Stimulated activated CD8-positive, alpha-beta memory T cell treated with anti-CD3 and anti-CD28 coated beads, Interleukin-7, amount 100 ng/mL, for 1 hour (primary cell): ENCODE data around the gene LRRC4B.
"Not testable (repeated sequence)": the region's sequence is repeated elsewhere in the genome, so short reads cannot be mapped to it uniquely, and the experiment has no call there.

Experiments used
- DNase-seq, 2 donors: peaks; one replicate each; pipeline ENCODE4 v3.0.0-alpha.2; 2020; ENCODE audit warnings: low read depth in 2 of 2

Gene LRRC4B, protein sequence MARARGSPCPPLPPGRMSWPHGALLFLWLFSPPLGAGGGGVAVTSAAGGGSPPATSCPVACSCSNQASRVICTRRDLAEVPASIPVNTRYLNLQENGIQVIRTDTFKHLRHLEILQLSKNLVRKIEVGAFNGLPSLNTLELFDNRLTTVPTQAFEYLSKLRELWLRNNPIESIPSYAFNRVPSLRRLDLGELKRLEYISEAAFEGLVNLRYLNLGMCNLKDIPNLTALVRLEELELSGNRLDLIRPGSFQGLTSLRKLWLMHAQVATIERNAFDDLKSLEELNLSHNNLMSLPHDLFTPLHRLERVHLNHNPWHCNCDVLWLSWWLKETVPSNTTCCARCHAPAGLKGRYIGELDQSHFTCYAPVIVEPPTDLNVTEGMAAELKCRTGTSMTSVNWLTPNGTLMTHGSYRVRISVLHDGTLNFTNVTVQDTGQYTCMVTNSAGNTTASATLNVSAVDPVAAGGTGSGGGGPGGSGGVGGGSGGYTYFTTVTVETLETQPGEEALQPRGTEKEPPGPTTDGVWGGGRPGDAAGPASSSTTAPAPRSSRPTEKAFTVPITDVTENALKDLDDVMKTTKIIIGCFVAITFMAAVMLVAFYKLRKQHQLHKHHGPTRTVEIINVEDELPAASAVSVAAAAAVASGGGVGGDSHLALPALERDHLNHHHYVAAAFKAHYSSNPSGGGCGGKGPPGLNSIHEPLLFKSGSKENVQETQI

DNA sequence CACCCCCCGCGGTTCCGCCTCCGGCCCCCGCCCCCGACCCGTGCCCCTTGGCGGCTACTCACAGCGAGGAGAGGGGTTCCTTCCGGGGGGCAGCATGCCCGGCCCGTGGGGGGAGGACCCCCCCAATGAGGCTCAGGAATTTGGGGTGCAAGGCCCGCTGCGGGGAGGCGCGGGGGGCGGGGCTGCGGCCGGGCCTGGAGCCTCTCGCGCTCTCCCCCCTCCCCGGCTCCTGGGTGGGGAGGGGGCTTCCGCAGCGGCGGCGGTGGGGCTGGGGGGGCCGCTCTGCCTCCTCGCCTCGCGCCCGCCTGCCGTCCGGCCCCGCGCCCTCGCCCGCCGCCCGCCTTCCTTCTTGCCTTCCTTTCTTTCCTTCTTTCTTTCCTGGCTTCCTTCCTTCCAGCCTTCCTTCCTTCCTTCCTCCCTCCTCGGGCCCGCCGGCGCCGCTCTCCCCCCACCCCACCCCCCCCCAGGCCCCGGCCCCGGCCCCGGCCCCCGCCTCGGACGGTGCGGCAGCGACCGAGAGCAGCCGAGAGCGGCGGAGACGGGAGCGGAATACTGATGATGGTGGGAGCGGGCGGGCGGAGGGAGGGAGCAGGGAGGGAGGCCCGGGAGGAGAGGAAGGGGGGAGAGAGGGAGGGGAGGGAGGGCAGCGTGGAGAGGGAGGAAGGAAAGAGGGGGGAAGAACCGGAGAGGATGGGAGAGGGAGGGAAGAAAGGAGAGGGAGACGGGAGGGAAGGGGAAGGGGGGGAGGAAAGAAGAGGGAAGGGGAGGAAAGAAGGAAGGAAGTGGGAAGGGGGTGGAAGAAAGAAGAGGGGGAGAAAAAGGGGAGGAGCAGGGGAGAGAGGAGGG is at the start of gene LRRC4B:
LRRC4B (minus strand) TSS at position 554 of the 846 bp plus-strand sequence. CDS start 19,597 bp downstream, outside the sequence.
- DNase-seq: no peak

DNA sequence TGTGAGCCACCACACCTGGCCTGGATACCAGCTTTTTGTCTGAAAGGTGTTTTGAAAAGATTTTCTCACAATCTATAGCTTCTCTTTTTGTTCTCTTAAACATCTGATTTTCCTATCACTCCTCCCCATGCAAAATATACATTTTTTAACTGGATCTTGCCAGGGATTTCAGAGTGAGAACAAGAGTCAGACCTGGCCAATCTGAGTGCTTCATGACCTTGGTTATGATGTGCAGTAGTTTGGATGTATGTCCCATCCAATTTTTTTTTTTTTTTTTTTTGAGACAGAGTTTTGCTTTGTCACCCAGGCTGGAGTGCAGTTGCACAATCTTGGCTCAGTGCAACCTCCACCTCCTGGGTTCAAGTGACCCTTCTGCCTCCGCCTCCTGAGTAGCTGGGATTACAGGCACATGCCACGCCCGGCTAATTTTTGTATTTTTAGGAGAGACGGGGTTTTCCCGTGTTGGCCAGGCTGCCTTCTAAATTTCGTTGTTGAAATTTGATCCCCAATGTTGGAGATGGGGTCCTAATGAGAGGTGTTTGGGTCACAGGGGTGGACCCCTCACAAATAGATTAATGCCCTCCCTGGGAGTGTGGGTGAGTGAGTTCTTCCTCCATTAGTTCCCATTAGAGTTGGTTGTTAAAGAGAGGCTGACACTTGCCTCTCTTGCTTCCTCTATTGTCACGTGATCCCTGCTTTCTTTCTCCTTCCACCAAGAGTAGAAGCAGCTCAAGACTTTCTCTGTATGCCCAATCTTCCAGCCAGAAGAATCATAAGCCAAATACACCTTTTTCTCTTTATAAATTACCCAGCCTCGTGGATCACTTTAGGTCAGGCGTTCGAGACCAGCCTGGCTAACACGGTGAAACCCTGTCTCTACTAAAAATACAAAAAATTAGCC is 44.5 kb upstream of the LRRC4B start:
- not testable (repeated sequence) for DNase-seq

DNA sequence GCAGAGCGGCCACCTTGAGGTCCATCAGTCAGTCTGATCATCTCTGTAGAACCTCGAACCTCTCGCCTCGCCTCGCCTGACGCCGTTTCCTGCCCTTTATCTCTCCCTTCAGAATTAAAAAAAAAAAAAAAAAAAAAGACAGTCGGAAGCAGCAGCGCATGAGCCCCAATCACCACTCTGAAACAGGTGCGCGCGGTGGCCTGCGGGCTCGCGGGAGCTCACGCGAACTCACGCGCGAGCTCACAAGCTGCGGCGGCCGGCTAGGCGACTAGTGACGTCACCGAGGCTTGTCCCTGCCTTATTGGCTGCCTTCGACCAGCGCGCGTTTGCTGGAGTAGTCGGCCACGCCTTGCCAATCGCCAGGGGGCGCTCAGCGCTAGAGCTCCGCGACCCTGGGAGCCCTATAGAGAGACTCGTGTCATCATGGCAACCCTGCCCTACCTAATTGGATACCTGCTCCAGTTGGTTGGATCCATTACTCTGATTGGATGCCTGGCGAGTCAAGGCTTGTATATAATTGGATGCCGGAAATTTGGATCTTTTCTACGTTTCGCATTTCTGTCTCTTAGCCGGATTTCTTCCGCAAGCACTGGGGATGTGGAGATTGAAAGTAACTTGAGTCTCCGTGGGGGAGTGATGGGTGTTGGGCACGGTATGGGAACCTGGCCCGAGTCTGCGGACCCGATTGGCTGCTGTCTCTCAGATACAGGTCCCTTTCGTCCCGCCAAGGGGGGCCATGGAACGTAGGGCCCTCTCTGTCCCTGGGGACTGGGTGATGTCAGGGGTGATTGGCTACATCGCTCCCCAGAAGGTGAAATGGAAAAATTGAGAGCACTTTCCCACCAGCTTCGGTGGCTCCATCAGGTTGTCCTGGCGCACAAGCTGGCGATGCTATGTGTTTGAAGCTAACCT is 39.9 kb upstream of the LRRC4B start:
- DNase-seq: peak; percentile 11 to 40

DNA sequence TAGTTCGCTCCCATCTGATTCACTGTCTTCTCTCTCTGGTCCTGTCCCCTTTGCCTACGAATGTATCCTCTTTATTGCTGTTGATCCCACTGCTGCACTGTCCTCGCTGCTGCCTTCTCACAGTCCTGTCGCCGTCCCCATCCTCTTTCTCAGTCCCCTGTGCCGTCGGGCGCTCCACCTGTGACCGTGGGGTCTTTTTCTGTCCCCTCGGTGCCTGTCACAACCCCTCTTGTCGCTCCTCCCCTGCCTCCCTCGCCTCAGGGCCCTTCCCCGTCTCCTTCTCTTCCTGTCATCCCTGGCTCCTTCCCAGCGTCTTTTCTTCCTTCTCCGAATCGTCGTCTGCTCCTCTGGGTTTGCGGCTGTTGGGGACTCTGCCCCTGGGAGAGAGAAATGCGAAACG is 39.2 kb upstream of the LRRC4B start:
- no peak for DNase-seq

DNA sequence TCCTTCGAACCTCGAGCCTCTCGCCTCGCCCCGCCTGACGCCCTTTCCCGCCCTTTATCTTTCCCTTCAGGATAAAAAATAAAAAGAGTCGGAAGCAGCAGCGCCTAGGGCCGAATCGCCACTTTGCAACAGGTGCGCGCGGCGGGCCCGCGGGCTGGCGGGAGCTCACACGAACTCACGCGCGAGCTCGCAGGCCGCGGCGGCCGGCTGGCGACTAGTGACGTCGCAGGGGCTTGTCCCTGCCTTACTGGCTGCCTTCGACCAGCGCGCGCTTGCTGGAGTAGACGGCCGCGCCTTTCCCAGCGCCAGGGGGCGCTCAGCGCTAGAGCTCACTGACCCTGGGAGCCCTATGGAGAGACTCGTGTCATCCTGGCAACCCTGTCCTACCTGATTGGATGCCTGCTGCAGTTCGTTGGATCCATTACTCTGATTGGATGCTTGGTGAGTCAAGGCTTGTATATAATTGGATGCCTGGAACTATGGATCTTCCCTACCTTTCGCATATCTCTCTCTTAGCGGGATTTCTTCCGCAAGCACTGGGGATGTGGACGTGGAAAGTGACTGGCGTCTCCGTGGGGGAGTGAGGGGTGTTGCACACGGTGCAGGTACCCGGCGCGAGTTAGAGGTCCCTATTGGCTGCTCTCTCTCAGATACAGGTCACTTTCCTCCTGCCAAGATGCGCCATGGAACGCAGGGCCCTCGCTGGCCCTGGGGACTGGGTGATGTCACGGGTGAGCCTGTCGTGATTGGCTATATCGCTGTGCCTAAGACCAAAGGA is 38.0 kb upstream of the LRRC4B start:
- not testable (repeated sequence) for DNase-seq

DNA sequence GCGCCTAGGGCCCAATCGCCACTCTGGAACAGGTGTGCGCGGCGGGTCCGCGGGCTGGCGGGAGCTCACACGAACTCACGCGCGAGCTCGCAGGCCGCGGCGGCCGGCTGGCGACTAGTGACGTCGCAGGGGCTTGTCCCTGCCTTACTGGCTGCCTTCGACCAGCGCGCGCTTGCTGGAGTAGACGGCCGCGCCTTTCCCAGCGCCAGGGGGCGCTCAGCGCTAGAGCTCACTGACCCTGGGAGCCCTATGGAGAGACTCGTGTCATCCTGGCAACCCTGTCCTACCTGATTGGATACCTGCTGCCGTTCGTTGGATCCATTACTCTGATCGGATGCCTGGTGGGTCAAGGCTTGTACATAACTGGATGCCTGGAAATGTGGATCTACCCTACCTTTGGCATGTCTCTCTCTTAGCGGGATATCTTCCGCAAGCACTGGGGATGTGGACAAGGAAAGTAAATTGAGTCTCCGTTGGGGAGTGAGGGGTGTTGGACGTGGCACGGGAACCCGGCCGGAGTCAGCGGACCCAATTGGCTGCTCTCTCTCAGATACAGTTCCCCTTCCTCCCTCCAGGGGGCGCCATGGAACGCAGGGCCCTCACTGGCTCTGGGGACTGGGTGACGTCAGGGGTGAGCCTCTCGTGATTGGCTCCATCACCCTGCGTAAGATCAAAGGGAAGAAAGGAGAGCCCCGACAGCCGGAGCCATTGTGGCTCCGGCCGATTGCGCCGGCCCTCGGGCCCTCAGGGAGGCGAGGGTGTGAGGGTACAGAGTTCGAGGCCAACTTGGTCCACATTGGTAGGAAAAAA is 36.2 kb upstream of the LRRC4B start:
- not testable (repeated sequence) for DNase-seq

DNA sequence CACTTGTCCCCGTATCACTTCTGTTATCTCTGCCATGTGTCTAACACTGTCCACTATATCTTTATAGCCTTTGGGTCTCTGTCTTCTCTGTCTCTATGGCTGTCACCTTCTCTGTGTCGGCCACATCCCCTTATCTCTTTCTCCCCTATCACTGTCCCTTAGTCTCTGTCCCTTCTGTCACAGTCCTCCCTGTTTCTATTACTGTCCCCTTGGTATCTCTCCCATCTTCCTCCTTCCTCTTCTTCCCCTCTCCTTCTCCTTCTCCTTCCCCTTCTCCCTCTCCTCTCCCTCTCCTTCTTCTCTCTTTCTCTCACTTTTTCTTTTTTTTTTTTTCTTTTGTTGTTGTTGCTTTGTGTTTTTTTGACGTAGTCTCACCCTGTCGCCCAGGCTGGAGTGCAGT is 34.7 kb upstream of the LRRC4B start:
- DNase-seq: no peak

DNA sequence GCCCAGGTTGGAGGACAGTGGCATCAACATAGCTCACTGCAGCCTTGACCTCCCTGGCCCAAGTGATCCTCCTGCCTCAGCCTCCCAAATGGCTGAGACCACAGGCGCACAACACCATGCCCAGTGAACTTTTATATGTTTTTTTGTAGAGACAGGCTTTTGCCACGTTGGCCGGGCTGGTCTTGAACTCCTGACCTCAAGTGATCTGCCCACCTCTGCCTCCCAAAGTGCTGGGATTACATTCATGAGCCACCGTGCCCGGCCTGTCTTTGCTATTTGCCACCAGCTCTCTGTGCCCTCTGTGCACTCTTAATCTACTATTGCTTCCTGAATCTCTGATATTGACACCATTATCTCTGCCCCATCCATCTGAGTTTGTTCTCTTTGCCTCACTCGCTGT is 34.3 kb upstream of the LRRC4B start:
- no peak for DNase-seq

DNA sequence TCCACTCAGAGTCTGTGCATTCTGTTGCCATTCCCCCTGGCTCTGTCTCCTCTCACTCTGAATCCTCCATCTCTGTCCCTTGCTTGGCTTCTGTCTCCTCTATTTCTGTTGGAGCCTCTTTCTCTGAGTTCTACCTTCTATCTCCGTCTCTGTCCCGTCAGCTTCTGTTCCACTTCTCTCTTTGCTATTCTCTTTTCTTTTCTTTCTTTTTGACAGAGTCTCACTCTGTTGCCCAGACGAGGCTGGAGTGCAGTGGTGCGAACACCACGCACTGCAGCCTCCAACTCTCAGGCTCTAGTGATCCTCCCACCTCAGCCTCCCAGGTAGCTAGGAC is 33.8 kb upstream of the LRRC4B start:
- DNase-seq: no peak

DNA sequence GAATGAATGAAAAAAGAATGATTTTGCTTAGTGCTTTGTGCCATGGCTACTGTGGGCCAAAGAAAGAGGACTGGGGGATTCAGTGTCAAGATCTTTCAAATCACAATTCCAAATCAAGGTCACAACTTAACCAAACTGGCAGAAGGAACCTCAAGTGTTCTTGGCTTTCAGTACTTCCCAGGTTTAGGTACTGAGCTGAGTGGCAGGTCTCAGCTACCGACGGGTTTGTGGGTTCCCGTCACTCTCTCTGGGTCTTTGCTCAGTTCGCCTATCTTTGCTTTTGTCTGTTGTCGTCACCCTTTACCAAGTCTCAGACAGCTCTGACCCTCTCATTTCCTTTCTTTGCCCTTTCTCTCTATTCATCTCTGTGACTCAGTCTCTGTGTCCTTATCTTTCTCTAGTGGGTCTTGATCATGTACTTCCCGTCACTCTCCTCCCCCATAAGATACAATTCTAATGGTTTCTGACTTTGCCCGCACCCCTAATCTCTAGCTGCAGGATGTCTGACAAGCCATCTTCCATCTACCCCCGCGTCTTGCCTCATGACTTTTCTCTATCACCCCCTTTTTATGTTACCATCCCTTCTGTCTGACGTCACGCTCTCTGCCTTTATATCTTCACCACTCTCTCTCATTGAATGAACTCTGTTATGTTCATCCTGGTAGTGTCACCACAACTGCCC is 33.3 kb upstream of the LRRC4B start:
- DNase-seq: no peak

DNA sequence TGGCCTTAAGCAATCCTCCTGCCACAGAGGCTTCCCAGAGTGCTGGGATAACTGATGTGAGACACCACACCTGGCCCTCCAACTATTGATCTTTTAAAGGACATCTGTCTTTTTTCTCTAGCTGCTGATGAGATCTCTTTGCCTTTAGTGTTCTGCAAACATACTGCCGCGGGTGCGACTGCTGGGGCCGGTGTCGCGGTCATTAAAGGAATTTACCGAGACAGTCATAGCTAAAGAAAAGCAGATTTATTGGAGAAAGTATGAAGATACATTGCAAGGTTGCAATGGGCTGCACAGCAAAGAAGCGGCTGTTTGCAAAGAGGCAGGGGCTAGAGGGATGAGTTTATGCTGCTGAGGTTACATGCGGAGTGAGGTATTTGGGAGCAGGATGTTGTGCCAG is 31.2 kb upstream of the LRRC4B start:
- DNase-seq: no peak

DNA sequence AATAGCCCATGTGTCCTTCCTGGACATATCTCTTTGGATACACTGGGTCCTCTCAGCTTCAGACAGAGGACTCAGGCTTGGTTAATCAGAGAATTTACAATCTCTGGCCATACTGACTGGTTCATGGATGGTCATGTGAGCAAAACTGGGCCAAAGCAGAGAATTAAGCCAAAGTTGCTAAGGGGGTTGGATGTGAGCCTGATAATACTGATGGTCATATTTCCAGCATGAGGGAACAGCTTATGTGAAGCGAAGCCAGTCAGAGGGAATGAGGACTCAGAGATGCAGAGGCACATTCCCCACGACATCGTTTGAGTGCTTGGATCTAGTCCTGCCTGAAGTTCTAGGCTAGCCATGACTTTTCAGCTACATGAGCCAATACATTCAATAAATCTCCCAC is 22.0 kb upstream of the LRRC4B start:
- no peak for DNase-seq

DNA sequence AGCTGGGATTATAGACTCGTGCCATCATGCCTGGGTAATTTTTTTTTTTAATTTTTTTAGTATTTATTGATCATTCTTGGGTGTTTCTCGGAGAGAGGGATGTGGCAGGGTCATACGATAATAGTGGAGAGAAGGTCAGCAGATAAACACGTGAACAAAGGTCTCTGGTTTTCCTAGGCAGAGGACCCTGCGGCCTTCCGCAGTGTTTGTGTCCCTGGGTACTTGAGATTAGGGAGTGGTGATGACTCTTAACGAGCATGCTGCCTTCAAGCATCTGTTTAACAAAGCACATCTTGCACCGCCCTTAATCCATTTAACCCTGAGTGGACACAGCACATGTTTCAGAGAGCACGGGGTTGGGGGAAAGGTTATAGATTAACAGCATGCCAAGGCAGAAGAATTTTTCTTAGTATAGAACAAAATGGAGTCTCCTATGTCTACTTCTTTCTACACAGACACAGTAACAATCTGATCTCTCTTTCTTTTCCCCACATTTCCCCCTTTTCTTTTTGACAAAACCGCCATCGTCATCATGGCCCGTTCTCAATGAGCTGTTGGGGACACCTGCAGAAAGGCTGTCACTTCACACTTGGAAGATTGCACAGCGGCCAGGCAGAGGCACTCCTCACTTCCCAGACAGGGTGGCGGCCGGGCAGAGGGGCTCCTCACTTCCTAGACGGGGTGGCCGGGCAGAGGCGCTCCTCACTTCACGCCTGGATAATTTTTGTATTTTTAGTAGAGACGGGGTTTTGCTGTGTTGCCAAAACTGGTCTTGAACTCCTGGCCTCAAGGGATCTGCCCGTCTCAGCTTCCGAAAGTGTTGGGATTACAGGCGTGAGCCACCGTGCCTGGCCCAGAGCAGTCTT is 13.8 kb upstream of the LRRC4B start:
- not testable (repeated sequence) for DNase-seq

DNA sequence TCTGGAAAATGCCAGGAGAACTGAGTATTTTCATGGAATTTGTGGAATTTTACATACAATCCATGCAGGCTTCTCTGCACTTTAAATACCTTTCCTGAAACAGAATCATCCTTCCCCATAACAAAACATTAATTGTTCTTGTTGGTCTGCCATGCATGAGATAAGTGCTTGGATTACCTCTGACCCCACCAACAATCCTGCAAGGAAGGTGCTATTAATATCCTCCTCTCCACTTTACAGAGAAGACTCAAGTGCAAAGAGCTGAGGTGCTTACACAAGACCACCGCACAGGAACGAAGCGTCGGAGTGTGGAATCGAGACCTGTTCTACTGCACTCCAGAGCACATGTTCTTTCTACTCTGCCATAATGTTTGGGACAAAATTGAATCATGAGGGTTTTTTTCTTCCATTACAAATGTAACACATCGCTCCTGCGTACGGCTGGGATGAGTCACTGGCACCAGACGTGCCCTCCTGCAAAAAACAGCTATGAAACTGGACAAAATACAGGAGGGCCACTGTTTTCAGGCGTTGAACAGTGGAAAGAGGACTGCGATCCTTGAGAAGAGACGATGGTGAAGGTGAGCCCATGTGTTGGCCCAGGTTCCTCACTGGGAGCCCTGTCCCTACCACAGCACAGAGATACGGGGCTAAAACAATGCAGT is 12.9 kb upstream of the LRRC4B start:
- DNase-seq: no peak

DNA sequence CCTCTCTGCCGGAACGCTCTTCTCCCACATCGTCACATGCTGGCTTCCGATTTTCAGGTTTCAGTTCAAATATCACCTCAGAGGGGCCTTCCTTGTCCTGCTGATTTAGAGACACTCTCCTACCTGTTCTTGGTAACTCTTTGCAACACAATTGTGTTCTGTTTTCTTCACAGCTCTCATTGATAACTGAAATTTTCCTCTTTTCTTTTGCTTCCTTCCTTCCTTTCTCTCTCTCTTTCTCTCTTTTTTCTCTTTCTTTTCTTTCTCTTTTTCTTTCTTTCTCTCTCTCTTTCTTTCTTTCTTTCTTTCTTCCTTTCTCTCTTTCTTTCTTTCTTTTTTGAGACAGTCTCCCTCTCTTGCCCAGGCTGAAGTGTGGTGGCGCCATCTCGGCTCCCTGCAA is 12.0 kb upstream of the LRRC4B start:
- DNase-seq: no peak

DNA sequence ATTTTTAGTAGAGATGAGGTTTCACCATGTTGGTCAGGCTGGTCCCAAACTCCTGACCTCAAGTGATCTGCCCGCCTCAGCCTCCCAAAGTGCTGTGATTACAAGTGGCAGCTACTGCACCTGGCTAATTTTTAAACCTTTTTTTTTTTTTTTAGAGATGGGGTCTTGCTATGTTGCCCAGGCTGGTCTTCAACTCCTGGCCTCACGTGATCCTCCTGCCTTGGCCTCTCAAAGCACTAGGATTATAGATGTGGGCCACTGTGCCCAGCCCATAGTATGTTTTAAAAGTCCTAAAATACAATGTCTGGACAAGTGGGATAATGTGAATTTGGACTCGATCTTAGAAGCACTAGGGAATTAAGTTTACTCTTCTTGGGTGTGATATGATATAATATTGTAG is 8.5 kb upstream of the LRRC4B start:
- DNase-seq: not testable (repeated sequence)
